ENCODE results near the gene CYP27C1. TPM values are rescaled to one million over a fixed set of nuclear protein-coding genes. Genes with fewer than 3 reads are reported as not detected.

Gene CYP27C1
- total RNA-seq, 1 experiment from 2014 or later, result 1.0 TPM

DNA sequence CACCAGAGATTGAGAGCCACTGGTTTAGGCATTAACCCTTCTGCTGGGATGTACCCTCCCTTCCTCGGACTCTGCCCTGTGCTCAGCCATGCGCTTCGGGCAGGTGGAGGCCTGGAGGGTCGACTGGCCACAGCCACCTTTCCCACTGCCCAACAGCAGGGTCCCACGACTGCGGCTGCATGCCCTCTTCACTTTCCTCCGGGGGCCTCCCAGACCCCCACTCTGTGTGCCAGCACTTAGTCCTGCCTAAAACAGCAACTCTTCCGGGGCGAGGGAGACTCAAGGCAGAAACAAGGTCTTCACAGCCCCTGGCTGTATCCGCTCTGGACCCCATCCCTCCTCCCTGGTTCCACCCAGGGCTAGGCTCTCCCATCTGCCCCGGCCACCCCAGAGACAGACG is 81.8 kb downstream of the CYP27C1 start:
- in situ Hi-C loops (cut with HindIII; ENCODE audit: low sequenced_read_pairs), result no loop called here
- DNase-seq (ENCODE audit: low spot score), result no peak

DNA sequence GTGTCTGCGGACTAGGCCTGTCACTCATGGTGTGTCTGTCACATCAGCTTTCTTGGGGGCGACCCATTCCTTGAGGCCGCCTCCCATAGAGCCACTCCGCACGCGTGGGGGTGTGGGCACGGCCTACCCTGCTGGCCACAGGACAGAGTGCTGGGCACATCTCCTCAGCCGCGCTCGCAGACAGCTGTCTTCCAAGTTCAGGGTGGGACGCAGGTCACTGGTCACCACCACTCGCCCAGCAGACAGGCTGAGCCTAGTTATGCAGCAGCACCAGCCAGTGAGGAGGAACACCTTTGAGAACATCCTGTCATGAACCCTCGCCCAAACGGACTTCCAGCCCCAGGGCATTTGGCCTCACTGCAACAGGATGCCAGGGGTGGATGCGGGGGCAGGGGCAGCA is 82.4 kb downstream of the CYP27C1 start:
- DNase-seq (ENCODE audit: low spot score), result no peak
- in situ Hi-C loops (cut with HindIII; ENCODE audit: low sequenced_read_pairs), result no loop called here

DNA sequence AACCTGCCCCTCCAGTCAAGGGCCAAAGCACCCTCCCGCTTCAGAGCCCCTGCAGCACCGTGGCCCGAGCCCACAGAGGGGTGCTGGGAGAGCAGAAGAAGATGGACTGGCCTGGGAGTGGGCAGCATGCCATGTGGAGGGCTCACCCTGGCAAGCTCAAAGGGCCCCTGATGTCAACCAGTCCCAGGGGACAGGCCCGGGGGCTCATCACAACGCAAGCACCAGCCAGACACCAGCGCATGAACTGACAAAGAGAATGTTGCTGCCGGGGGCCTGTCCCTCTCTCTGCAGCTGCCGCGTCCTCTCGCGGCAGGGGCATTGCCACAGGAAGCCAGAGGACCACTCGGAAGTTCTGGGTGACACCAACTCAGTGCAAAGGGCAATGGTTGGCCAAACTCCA is 82.9 kb downstream of the CYP27C1 start:
- DNase-seq (ENCODE audit: low spot score), result no peak

DNA sequence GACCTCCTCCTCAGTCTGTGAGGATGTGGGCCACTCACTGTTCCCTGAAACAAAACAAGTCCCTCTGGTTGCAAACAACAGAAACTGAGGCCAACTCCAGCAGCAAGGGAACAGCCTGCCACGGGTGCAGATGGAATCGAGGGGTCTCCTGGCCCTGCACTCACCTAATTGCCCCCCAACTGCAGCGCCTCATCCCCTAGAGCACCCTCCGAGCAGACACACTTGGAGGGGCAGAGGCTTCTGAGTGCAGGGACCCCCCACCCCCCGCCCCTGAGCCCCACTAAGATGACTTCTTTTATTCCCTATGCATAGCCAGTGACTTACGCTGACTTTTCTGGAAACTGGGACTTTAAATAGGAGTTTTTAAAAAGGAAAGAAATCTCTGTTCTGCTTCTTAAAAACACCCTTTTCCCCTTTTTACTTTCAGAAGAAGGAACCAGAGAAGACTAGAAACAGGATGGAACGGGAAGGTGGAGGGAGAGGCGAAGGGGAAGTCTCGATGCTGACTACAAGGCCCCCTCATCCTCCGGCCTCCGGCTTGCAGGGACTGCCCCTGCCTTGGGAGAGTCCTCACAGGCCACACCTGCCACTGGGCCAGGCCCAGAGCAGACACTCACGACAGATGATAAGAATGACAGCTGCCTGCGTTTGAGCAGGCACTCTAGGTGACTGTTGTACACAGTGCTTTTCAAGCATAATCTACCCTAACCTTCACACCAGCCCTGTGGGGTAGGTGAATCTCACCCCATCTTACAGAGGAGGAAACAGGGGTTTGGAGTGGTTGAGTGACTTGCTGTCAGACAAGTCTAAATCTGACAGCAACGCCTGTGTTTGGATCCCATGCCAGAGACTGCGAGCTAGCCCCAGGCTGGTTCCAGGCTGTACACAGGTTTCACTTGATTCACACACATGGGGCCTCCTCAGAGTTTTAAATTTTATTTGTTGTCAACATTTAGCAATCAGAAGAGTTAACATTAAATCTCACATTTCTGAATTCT is 85.0 kb downstream of the CYP27C1 start:
- in situ Hi-C loops (cut with HindIII; ENCODE audit: low sequenced_read_pairs), result no loop called here
- DNase-seq (ENCODE audit: low spot score), result no peak

More for the DNA sequence above, 82.9 kb downstream of the CYP27C1 start:
- in situ Hi-C loops (cut with HindIII; ENCODE audit: low sequenced_read_pairs), result no loop called here

DNA sequence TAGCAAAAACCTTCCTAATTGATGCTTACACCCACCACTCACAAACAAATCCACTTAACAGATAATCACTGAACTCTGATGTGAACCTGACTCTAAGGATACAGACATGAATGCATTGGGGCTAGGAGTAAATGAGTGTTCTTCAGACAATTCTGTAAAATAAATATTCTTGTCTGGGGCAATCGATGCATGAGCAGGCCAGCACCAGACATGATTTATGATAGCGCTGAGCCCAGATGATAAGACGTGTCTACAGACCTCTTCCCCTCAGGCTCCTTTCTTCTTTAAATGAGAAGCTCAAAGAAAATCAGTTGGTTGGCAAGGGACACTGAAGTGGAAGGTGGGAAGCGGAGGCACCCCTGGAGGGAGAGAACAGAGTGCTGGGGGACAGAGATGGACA is 85.9 kb downstream of the CYP27C1 start:
- DNase-seq (ENCODE audit: low spot score), result no peak
- in situ Hi-C loops (cut with HindIII; ENCODE audit: low sequenced_read_pairs), result no loop called here

Other genes starting within 250 kb of the CYP27C1 start
- gene BIN1, start 113.1 kb downstream of the CYP27C1 start, total RNA-seq (2014; rRNA removed; shearing (Covaris generic)), result 11.1 and 14.2 TPM in 2 replicates
- 38.4 and 54.4 TPM in 2 replicates for gene ERCC3, start 73.8 kb upstream of the CYP27C1 start, total RNA-seq (2014; rRNA removed; shearing (Covaris generic))
- gene MAP3K2, start 167.7 kb upstream of the CYP27C1 start, total RNA-seq (2014; rRNA removed; shearing (Covaris generic)), result 13.8 and 14.2 TPM in 2 replicates
- 0.37 TPM in 1 of 2 replicates, not detected in the other for gene PROC, start 198.1 kb upstream of the CYP27C1 start, total RNA-seq (2014; rRNA removed; shearing (Covaris generic))